Osteocyte (in vitro differentiated cells): ENCODE data around the gene STX2. TPM values are rescaled to one million over a fixed set of nuclear protein-coding genes. Genes with fewer than 3 reads are reported as not detected.
A peak's percentile ranks its signal among the peaks of the same experiment; 100 is the strongest.

Experiments used
- DNase-seq: peaks from one replicate; pipeline ENCODE4 v3.0.0; 2021; ENCODE audit warnings: mixed read lengths; ENCODE audit not compliant: unreplicated experiment; ENCODE audit errors: extremely low spot score
- H3K27ac Mint-ChIP-seq: one replicate; pipeline ENCODE4 v1.8.0; 2021; ENCODE audit warnings: mild to moderate bottlenecking, mixed read lengths; ENCODE audit not compliant: unreplicated experiment
- H3K27me3 Mint-ChIP-seq: one replicate; pipeline ENCODE4 v1.8.0; 2021; ENCODE audit warnings: mixed read lengths; ENCODE audit not compliant: unreplicated experiment
- H3K36me3 Mint-ChIP-seq: one replicate; pipeline ENCODE4 v1.8.0; 2021; ENCODE audit warnings: mixed read lengths; ENCODE audit not compliant: unreplicated experiment
- H3K4me1 Mint-ChIP-seq: one replicate; pipeline ENCODE4 v1.8.0; 2021; ENCODE audit warnings: mixed read lengths; ENCODE audit not compliant: unreplicated experiment
- H3K4me3 Mint-ChIP-seq: one replicate; pipeline ENCODE4 v1.8.0; 2021; ENCODE audit warnings: mild to moderate bottlenecking, moderate library complexity, mixed read lengths; ENCODE audit not compliant: unreplicated experiment
- H3K9me3 Mint-ChIP-seq: one replicate; pipeline ENCODE4 v1.8.0; 2021; ENCODE audit warnings: mixed read lengths; ENCODE audit not compliant: unreplicated experiment
- total RNA-seq: library from RNA; stranded (reverse); gene quantifications from 2 replicates; pipeline ENCODE4 v1.2.1, GENCODE V29; 2021
- TF ChIP-seq, protein P1 (sequence below): fragments of 200-600 bp; sonication (generic); IDR thresholded peaks from 2 replicates; pipeline ENCODE4 v1.5.0; 2021; ENCODE audit warnings: antibody characterized with exemption, mild to moderate bottlenecking, moderate library complexity

The STX2 gene
- total RNA-seq, 1 donor from 2014 or later = 32.0 TPM

- H3K27ac Mint-ChIP-seq = no peak overlapping the region
- H3K36me3 Mint-ChIP-seq = no peaks in the 10 kb centered on the region
- H3K9me3 Mint-ChIP-seq = no peaks in the 10 kb centered on the region
- DNase-seq = no peak
- H3K4me1 Mint-ChIP-seq = no peaks in the 10 kb centered on the region
- H3K4me3 Mint-ChIP-seq = no peak overlapping the region
- peaks cover 18% of the 10 kb centered on the region for H3K27me3 Mint-ChIP-seq
- TF ChIP-seq, protein P1, sequence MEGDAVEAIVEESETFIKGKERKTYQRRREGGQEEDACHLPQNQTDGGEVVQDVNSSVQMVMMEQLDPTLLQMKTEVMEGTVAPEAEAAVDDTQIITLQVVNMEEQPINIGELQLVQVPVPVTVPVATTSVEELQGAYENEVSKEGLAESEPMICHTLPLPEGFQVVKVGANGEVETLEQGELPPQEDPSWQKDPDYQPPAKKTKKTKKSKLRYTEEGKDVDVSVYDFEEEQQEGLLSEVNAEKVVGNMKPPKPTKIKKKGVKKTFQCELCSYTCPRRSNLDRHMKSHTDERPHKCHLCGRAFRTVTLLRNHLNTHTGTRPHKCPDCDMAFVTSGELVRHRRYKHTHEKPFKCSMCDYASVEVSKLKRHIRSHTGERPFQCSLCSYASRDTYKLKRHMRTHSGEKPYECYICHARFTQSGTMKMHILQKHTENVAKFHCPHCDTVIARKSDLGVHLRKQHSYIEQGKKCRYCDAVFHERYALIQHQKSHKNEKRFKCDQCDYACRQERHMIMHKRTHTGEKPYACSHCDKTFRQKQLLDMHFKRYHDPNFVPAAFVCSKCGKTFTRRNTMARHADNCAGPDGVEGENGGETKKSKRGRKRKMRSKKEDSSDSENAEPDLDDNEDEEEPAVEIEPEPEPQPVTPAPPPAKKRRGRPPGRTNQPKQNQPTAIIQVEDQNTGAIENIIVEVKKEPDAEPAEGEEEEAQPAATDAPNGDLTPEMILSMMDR = no peak
These were observed 90.3 kb downstream of the STX2 start for GRCh38 chr12:130748786-130749185.

DNA sequence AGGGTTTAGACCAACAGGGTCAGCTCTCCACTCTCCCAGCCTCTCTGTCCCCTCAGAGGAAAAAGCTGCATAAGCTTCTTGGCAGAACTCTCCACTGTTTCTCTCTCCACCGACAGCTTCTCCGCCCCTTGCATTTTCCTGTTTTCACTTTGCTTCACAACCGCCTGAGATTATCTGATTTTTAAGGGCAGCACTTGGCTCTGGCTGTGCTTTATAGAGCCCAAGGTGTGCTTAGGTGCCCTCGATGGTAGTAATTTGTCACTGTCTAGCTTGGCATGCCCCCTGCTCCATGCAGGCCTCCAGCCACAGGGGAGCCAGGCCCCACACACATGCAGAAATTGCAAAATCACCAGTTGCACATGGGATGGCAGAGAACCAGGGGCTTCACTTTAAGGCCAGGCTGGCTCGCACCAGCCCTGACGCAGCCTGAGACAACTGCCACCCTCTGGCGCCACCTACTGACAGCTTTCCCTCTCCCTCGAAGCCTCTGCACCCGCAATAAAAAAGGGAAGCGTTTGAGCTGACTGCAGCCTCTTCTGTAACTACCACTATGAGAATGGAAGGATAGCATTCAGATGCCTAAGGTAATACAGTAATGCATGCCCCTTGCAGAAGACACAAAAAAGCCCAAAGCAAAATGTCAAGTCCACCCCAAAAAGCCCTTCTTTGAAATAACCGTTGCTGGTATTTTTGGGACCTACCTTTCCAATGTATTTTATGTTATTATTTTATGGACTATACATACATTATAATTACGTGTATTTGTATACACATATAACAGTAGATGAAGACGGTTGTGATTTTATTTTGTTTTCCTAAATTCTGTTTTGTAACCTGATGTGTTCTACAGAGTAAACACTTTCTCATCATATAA lies 90.9 kb downstream of the STX2 start:
- Mint-ChIP-seq H3K36me3 (no peaks in the 10 kb centered on the region), H3K27ac (no peak overlapping the region), H3K9me3 (no peaks in the 10 kb centered on the region), H3K4me3 (no peak overlapping the region), H3K27me3 (peaks cover 18% of the 10 kb centered on the region), H3K4me1 (no peaks in the 10 kb centered on the region)
- peak; percentile 91 for DNase-seq
- TF ChIP-seq, protein P1 = peak; percentile 92

- no peak overlapping the region for H3K4me3 Mint-ChIP-seq
- no peak overlapping the region for H3K27ac Mint-ChIP-seq
- H3K9me3 Mint-ChIP-seq = no peaks in the 10 kb centered on the region
- H3K36me3 Mint-ChIP-seq = no peaks in the 10 kb centered on the region
- H3K4me1 Mint-ChIP-seq = no peaks in the 10 kb centered on the region
- DNase-seq = no peak
- peaks cover 18% of the 10 kb centered on the region for H3K27me3 Mint-ChIP-seq
- TF ChIP-seq, protein P1 = no peak
These were observed 92.5 kb downstream of the STX2 start for GRCh38 chr12:130746546-130746945.

DNA sequence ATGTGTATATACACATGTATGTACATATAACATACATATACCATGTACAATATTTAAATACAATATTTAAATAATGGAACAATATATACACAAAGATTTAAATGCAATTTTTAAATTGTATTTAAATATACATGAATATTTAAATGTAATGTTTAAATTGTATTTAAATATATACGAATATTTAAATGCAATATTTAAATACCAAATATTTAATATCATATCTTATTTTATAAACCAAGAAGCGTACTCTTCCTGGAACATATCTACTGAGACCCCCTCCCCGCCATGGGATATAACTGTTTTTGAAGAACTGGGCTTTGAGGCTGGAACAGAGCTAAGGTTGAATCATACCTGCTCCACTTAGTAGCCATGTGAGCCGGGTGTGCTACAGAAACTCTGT lies 93.1 kb downstream of the STX2 start:
- Mint-ChIP-seq H3K4me1 (no peaks in the 10 kb centered on the region), H3K27ac (no peak overlapping the region), H3K27me3 (peaks cover 16% of the 10 kb centered on the region), H3K36me3 (no peaks in the 10 kb centered on the region), H3K4me3 (no peak overlapping the region), H3K9me3 (peaks cover 5% of the 10 kb centered on the region)
- DNase-seq = no peak
- TF ChIP-seq, protein P1 = no peak

GRCh38 chr12:130744274-130744673 lies 94.8 kb downstream of the STX2 start:
- peaks cover 8% of the 10 kb centered on the region for H3K27me3 Mint-ChIP-seq
- H3K9me3 Mint-ChIP-seq = peaks cover 5% of the 10 kb centered on the region

More at GRCh38 chr12:130744274-130744673, 94.8 kb downstream of the STX2 start:
- H3K4me1 Mint-ChIP-seq = no peaks in the 10 kb centered on the region
- H3K4me3 Mint-ChIP-seq = no peak overlapping the region
- TF ChIP-seq, protein P1 = no peak
- no peak for DNase-seq
- H3K36me3 Mint-ChIP-seq = no peaks in the 10 kb centered on the region
- H3K27ac Mint-ChIP-seq = no peak overlapping the region
